Measurements from ENCODE around the gene SNX25.
"Not testable (repeated sequence)": the region's sequence is repeated elsewhere in the genome, so short reads cannot be mapped to it uniquely, and the experiment has no call there.

Gene SNX25

DNA sequence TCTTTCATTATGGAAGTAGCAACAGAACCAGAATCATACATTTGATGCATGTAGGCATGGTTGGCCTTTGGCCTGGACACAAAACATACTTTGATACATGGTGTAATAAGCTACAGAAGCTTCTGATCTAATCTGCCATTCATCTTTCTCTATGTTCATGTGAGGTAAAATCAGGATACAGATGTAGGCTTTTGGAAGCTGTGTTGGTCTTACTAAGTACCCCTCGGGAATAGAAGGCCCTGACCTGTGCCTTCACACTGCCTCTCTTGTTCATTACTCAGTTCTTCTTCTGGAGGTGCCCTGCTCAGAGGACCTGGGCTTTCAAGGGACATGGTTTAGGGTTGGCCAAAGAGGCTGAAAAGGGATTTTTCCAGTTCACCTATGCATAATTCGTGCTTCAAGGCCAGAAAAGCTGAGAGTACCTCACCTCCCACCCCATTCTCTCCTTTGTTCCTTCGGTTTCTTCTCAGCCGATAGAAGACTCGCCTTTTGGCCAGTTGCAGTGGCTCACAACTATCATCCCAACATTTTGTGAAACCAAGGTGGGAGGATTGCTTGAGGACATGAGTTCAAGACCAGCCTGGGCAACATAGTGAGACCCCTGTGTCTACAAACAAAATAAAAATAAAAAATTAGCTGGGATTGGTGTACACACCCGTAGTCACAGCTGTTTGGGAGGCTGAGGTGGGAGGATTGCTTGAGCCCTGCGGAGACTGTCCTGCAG lies 25.9 kb downstream of the SNX25 start:
- TF ChIP-seq, protein P1, sequence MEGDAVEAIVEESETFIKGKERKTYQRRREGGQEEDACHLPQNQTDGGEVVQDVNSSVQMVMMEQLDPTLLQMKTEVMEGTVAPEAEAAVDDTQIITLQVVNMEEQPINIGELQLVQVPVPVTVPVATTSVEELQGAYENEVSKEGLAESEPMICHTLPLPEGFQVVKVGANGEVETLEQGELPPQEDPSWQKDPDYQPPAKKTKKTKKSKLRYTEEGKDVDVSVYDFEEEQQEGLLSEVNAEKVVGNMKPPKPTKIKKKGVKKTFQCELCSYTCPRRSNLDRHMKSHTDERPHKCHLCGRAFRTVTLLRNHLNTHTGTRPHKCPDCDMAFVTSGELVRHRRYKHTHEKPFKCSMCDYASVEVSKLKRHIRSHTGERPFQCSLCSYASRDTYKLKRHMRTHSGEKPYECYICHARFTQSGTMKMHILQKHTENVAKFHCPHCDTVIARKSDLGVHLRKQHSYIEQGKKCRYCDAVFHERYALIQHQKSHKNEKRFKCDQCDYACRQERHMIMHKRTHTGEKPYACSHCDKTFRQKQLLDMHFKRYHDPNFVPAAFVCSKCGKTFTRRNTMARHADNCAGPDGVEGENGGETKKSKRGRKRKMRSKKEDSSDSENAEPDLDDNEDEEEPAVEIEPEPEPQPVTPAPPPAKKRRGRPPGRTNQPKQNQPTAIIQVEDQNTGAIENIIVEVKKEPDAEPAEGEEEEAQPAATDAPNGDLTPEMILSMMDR (IDR thresholded peaks at IDR 0.05; ENCODE audit: borderline replicate concordance, insufficient read depth, low read depth, low read length) = no peak
- no peak overlapping the region for H3K4me3 ChIP-seq (ENCODE audit: low read depth, low read length)

DNA sequence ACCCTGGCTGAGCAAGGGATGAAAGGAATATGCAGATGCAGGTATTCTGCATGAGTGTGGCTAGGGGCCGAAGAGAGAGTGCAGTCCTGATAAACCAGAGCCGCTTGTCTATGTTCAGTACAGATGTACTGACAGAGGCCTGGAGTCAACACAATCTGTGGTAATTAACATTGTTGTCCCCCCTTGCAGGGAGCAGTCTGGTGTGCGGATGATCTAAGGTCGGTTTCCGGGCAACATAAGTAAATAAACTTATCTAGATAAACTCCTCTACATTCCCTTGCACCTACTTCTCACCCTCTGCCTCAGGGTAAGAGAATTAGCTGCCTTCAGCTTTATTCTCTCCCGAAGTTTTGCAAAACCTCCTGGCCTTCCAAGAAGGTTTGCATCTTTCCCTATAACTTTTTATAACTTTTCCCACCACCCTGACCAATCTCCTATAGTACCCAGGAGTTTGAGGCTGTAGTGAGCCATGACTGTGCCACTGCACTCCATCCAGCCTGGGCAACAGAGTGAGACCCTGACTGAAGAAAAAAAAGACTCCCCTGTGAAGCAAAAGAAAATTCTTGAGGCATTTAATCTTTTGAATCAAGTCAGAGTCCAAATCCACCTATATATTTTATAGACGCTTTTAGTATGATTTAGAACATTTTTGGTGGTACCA lies 26.6 kb downstream of the SNX25 start:
- TF ChIP-seq, protein P1 (IDR thresholded peaks at IDR 0.05; ENCODE audit: borderline replicate concordance, insufficient read depth, low read depth, low read length) = no peak
- no peak overlapping the region for H3K4me3 ChIP-seq (ENCODE audit: low read depth, low read length)

DNA sequence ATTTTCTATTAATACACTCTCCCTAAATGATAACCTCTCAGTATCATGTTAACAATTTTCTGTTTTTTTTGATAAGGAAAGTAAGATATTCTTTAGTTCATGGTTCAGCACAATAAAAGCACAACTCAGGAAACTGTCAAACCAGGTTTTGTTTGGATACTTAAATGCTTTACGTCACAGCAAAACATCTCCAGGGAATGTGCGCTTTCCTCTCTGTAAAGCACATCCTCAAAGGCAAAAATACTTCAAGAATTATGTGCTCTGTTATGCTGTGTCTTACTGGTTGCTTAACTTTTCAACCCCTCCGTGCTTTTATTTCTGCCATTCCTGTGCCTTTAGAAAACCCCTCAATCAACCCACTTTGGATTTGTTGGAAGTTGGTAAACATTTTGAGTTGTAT lies 27.8 kb downstream of the SNX25 start:
- no peak overlapping the region for H3K4me3 ChIP-seq (ENCODE audit: low read depth, low read length)
- TF ChIP-seq, protein P1 (IDR thresholded peaks at IDR 0.05; ENCODE audit: borderline replicate concordance, insufficient read depth, low read depth, low read length) = no peak

DNA sequence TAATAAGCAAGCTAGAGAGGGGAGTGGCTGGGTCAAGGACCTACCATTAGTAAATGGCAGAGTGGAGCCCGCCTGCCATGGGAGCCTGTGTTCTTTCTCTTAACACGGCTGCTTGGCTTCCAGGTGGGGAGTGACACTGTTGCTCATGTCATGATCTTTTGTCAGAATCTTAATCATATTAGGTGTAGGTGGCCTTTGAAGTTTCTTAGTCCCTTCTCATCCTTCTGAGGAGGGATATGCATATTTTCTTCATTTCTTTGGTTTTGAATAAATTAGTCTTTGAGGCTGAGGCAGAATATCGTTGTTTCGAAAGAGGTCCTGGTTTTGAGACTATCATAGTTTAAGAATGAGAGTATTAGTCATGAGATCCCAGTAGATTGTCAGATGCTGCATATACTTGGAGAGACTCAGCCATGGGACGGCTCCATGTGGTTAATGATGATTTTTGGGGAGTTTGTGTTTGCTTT lies 28.9 kb downstream of the SNX25 start:
- H3K4me3 ChIP-seq (ENCODE audit: low read depth, low read length) = no peak overlapping the region
- TF ChIP-seq, protein P1 (IDR thresholded peaks at IDR 0.05; ENCODE audit: borderline replicate concordance, insufficient read depth, low read depth, low read length) = no peak

DNA sequence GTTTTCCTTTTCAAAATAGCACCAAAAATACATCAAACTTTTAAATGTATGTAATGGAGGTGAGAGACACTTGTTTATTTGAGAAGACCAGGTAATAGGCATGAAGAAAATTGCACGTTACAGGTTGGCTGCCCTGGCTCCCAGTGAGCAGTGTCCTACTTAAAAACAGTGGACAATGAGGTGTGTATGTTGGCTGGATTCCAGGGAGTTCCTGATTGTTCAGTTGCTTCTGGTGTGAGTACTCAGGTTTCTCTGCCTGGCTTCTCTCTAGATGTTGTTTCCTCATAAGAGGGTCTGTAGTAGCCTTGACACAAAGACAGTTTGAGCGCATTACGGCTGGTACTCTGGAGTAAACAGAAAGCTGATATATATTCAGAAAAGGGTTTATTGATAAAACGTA lies 29.4 kb downstream of the SNX25 start:
- TF ChIP-seq, protein P1 (IDR thresholded peaks at IDR 0.05; ENCODE audit: borderline replicate concordance, insufficient read depth, low read depth, low read length) = no peak
- H3K4me3 ChIP-seq (ENCODE audit: low read depth, low read length) = no peak overlapping the region

DNA sequence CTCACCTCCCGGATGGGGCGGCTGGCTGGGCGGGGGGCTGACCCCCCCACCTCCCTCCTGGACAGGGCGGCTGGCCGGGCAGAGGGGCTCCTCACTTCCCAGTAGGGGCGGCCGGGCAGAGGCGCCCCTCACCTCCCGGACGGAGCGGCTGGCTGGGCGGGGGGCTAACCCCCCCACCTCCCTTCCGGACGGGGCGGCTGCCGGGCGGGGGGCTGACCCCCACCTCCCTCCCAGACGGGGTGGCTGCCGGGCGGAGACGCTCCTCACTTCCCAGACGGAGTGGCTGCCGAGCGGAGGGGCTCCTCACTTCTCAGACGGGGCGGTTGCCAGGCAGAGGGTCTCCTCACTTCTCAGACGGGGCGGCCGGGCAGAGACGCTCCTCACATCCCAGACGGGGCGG lies 31.1 kb downstream of the SNX25 start:
- not testable (repeated sequence) for H3K4me3 ChIP-seq (ENCODE audit: low read depth, low read length)

DNA sequence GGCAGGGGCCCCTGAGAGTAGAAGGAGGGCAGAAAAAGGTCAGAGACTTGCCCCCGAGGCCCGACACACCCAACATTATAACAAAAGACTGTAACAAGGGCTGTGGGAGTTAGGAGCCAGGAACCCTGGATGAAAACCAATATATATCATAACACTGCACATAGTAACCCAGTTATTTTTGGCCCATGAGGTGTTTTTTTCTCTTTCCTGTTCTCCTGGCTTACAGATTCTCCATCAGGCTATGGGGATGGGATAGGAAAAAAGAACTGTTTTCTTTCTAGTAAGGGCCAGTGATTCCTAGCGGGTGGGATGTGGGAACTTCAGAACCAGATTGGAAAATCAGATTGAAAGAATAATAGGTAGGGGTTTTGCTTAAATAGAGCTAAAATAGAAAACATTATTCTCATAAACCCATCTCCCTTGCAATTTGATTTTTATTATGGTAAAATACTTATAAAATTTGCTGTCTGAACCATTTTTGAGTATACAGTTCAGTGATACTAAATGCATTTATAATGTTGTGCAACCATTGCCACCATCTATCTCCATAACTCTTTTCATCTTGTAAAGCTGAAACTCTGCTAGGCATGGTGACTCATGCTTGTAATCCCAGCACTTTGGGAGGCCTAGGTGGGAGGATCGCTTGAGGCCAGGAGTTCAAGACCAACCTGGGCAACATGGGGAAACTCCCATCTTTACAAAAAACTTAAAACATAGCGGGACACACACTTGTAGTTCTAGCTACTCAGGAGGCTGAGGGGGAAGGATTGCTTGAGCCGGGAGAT lies 33.5 kb downstream of the SNX25 start:
- TF ChIP-seq, protein P1 (IDR thresholded peaks at IDR 0.05; ENCODE audit: borderline replicate concordance, insufficient read depth, low read depth, low read length) = no peak
- H3K4me3 ChIP-seq (ENCODE audit: low read depth, low read length) = no peak overlapping the region
